LNCAP (cell line): ENCODE measurements around the gene BDKRB2.

Source experiments
- TF ChIP-seq, protein P1 (sequence below): fragments of 450-650 bp; IDR thresholded peaks from 2 replicates; pipeline ENCODE4 v1.5.1; 2017; ENCODE audit warnings: mild to moderate bottlenecking

The BDKRB2 gene

DNA sequence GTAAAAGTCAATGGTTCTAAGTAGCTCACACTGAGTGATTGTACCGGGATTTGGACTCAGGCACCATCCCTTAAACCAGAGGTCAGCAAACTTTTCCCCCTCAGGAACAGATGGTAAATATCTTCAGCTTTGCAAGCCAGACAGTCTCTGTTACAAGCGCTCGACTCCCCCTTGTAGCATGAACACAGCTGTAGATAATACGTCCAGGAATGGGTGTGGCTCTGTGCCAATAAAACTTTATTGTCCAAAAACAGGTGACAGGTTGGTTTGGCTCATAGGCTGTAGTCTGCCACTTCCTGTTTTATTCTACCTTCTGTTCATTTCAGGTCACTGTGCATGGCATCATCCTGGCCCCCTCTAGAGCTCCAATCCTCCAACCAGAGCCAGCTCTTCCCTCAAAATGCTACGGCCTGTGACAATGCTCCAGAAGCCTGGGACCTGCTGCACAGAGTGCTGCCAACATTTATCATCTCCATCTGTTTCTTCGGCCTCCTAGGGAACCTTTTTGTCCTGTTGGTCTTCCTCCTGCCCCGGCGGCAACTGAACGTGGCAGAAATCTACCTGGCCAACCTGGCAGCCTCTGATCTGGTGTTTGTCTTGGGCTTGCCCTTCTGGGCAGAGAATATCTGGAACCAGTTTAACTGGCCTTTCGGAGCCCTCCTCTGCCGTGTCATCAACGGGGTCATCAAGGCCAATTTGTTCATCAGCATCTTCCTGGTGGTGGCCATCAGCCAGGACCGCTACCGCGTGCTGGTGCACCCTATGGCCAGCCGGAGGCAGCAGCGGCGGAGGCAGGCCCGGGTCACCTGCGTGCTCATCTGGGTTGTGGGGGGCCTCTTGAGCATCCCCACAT is 58.9 kb downstream of the BDKRB2 start:
- TF ChIP-seq, protein P1, sequence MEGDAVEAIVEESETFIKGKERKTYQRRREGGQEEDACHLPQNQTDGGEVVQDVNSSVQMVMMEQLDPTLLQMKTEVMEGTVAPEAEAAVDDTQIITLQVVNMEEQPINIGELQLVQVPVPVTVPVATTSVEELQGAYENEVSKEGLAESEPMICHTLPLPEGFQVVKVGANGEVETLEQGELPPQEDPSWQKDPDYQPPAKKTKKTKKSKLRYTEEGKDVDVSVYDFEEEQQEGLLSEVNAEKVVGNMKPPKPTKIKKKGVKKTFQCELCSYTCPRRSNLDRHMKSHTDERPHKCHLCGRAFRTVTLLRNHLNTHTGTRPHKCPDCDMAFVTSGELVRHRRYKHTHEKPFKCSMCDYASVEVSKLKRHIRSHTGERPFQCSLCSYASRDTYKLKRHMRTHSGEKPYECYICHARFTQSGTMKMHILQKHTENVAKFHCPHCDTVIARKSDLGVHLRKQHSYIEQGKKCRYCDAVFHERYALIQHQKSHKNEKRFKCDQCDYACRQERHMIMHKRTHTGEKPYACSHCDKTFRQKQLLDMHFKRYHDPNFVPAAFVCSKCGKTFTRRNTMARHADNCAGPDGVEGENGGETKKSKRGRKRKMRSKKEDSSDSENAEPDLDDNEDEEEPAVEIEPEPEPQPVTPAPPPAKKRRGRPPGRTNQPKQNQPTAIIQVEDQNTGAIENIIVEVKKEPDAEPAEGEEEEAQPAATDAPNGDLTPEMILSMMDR: no peak

GRCh38 chr14:96264200-96264553 is 59.5 kb downstream of the BDKRB2 start:
- TF ChIP-seq, protein P1: no peak

- TF ChIP-seq, protein P1: peak; percentile 31; the same call in 1 of the 2 replicates
These were observed 60.2 kb downstream of the BDKRB2 start for GRCh38 chr14:96264853-96265252.

- TF ChIP-seq, protein P1: no peak
These were observed 60.9 kb downstream of the BDKRB2 start for GRCh38 chr14:96265383-96266095.

GRCh38 chr14:96267336-96267735 is 62.7 kb downstream of the BDKRB2 start:
- TF ChIP-seq, protein P1: no peak

- TF ChIP-seq, protein P1: no peak
These were observed 63.3 kb downstream of the BDKRB2 start for GRCh38 chr14:96267916-96268315.

DNA sequence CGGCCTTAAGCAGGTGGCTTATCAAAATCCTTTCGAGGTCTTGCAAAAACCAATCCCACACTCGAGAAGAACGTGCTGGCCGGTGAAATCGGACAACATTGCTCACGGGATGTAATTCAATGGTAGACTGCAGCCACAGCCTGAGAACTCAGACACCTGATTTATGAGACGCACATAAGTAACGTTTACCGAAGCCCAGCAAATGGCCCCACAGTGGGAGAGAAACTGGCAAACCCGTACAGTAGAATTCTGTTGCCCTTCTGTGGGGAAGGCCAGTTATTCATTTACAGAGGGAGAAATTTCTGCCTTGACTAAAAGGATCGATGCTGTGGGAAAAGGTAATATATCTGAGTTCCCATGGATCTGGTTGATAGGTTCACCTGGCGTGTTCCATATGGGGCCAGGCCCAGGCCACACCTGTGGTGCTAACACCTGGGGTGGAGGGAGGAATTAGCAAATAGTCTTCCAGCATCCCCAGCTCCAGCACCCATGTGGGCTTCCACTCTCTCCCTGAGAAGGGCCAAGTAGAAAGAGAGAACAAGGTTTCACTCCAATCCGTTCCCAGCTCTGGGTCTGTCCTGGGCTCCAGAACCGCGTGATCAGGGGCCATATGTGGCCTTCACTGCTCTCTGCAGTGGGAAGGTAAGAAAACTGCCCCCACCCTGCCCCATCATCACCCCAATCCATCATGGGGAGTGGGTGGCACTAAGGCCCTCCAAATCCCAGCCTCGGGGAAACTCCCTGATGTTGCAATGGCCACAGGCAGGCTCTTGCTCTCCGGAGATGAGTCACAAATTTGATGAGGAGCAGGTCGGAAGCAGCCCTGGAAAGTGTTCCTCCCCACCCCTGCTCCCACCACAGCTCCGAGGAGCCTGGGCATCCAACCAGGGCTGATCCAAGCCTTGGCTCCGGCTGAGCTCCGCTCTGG is 64.1 kb downstream of the BDKRB2 start:
- TF ChIP-seq, protein P1: no peak
